Measurements from ENCODE around the gene CLEC18C.
A peak's percentile ranks its signal among the peaks of the same experiment; 100 is the strongest.
"Not testable (repeated sequence)": the region's sequence is repeated elsewhere in the genome, so short reads cannot be mapped to it uniquely, and the experiment has no call there.

The CLEC18C gene

DNA sequence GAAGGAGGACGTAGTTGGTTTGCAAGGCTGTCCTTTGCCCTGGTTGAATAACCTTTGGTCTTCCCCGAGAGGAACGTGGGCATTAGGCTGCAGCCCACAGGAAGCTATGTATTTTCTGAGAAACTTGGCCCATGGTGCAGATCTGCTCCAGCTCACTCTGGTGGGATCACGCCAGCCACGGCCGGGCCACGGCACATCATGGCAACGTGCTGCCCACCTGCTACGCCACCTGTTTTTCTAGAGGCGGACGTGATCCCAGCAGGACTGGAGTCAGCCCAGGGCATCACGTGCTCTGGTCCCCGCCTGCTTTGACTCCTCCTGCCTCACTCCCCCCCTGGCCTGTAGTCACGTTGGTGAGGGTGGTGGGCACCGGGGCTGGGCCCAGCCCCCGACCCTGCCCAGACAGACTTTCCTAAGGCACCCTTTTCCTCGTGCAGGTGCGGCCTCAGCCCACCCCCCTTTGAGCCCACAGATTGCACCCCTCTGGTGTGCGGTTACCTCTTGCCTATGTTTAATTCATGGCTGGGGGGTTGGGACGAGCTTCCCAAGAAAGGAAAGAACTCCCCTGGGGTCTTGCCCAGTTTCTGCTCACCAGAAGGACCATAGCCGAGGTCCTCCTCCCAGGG, at the start of gene CLEC18C:
Gene CLEC18C (plus strand): TSS at position 576 of the 626 bp plus-strand sequence. CDS start 492 bp downstream, outside the sequence.
- DNase-seq, result not testable (repeated sequence)

DNA sequence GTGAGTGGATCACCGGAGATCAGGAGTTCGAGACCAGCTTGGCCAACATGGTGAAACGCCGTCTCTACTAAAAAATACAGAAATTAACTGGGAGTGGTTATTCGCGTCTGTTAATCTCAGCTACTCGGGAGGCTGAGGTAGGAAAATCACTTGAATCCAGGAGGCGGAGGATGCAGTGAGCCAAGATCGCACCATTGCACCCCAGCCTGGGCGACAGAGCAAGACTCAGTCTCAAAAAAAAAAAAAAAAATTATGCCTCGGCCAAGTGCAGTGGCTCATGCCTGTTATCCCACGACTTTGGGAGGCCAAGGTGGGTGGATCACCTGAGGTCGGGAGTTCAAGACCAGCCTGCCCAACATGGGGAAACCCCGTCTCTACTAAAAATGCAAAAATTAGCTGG, 49.8 kb upstream of the CLEC18C start:
- DNase-seq, result not testable (repeated sequence)

DNA sequence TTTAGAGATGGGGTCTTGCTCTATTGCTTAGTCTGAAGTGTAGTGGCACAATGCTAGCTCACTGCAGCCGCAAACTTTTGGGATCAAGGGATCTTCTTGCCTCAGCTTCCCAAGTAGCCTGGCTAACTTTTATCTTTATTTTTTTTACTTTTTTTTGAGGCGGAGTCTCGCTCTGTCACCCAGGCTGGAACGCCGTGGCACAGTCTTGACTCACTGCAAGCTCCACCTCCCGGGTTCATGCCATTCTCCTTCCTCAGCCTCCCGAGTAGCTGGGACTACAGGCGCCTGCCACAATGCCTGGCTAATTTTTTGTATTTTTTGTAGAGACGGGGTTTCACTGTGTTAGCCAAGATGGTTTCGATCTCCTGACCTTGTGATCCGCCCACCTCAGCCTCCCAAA, 47.4 kb upstream of the CLEC18C start:
- DNase-seq, result not testable (repeated sequence)

- DNase-seq, result not testable (repeated sequence)
Observed at GRCh38 chr16:70127706-70128105, 45.9 kb upstream of the CLEC18C start.

- DNase-seq, result not testable (repeated sequence)
Observed at GRCh38 chr16:70128844-70129243, 44.7 kb upstream of the CLEC18C start.

DNA sequence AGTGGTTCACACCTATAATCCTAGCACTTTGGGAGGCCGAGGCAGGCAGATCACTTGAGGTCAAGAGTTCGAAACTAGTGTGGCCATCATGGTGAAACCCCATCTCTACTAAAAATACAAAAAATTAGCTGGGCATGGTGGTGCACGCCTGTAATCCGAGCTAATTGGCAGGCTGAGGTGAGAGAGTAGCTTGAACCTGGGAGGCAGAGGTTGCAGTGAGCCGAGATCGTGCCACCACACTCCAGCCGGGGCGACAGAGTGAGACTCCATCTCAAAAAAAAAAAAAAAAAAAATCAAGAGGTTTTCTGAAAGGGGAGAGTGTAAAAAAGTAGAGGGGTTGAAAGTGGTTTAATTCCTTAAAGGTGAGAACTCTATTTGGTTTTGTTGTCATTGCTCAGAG, 37.8 kb upstream of the CLEC18C start:
- DNase-seq, result not testable (repeated sequence)

- not testable (repeated sequence) for DNase-seq
Observed at GRCh38 chr16:70136595-70136994, 37.0 kb upstream of the CLEC18C start.

DNA sequence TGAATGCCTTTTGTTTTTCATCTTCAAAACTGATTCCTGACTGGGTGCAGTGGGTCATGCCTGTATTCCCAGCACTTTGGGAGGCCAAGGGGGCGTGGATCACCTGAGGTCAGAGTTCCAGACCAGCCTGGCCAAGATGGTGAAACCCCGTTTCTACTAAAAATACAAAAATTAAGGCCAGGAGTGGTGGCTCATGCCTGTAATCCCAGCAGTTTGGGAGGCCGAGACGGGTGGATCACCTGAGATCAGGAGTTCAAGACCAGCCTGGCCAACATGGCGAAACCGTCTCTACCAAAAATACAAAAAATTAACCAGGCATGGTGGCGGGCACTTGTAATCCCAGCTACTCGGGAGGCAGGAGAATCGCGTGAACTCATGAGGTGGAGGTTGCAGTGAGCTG, 30.8 kb upstream of the CLEC18C start:
- DNase-seq, result not testable (repeated sequence)

- DNase-seq, result not testable (repeated sequence)
Observed at GRCh38 chr16:70143231-70143895, 30.2 kb upstream of the CLEC18C start.

DNA sequence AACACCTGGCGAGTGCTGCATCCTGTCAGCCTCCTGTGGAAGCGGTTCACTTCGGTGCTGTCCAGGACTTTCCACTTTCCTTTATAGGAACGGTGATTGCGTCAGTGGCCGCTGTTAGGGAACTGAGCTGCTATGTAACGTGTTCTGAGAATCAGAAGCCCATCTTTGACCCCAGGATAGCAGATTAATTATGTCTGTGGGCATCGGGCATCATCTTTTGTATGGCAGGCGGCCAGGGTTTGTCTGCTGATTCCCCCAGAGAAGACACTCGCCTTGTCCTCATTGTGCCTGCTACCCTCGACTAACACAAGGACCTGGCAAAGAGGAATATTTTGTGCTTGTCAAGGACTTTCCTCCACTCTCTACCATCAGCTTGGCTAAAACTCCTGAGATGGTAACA, 25.7 kb upstream of the CLEC18C start:
- not testable (repeated sequence) for DNase-seq

- not testable (repeated sequence) for DNase-seq
Observed at GRCh38 chr16:70148453-70148852, 25.1 kb upstream of the CLEC18C start.

DNA sequence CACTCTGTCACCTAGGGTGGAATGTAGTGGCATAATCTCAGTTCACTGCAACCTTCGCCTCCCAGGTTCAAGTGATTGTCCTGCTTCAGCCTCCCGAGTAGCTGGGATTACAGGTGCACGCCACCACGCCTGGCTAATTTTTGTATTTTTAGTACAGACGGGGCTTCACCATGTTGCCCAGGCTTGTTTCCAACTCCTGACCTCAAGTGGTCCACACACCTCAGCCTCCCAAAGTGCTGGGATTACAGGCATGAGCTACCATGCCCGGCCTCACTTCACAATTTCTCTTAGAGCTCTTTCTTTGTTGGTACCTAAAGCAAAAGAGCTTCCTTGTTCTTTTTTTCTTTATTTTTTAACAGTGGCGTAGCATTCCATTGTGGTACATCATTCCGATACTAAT, 24.3 kb upstream of the CLEC18C start:
- not testable (repeated sequence) for DNase-seq

GRCh38 chr16:70151391-70151790, 22.2 kb upstream of the CLEC18C start:
- no peak for DNase-seq

- DNase-seq, result no peak
Observed at GRCh38 chr16:70151941-70152509, 21.6 kb upstream of the CLEC18C start.

- no peak for DNase-seq
Observed at GRCh38 chr16:70152578-70153302, 20.8 kb upstream of the CLEC18C start.

DNA sequence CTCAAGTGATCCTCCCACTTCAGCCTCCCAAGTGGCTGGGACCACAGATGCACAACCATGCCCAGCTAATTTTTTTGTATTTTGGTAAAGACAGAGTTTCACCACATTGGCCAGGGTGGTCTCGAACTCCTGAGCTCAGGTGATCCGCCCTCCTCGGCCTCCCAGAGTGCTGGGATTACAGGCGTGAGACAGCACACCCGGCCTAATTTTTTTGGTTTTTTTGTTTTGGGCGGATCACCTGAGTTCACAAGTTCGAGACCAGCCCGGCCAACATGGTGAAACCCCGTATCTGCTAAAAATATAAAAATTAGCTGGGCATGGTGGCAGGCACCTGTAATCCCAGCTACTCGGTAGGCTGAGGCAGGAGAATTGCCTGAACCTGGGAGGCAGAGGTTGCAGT, 18.9 kb upstream of the CLEC18C start:
- not testable (repeated sequence) for DNase-seq

- DNase-seq, result no peak
Observed at GRCh38 chr16:70156207-70156978, 17.2 kb upstream of the CLEC18C start.

DNA sequence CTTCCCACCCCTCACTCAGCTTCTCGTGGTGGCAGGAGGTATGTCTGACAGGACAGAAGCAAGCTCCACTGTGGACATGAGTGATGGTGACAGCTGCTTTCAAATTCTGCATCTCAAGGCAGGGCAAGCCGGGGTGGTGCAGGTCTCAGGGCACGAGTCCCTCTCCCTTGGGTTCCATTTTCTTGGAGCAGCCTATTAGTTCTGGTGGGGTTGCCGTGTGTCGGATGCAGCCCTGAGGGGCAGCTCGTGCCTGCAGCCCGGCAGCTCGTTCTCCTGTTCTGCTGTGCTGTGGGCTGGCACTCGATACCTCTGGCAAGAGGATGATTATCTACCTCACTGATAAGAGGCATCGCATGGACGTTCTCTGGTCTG, 16.5 kb upstream of the CLEC18C start:
- DNase-seq, result peak; percentile 19

DNA sequence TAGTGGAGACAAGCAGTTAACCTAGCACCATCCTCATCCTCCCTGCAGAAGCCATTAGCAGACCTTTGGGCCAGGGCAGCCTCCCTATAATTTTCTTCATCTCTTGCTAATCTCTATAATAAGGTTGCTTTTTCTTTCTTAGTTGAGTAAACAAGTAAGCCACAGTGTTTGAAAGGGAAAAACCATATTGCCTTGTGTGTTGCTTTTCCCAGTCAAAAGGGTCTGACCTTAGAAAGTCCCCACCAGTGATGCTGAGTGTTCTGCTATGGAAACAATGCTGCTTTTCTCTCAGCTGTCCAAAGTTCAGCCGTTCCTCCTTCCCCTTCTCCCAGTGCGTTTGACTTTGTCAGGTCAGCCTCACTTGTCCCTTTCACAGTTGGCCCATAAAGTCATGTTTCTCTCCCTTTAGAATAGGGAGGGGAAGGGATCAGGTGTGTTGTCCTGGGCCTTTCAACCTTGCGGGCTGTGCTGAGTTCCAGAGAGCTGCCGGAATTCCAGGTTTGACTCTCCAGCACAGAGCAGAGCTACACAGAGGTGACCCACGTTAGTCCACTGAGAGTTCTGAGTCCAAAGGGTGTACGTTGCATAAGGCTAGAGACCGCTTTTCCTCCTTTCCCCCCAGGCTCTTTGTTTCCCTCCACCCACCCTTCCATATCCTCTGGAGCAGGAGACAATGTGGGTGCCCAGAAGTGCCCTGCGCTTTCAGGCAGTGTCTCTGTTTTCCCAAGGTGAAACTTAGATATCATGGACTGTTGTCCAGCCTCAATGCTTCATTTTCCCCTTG, 15.9 kb upstream of the CLEC18C start:
- no peak for DNase-seq

GRCh38 chr16:70158261-70158939, 15.2 kb upstream of the CLEC18C start:
- peak; percentile 20 for DNase-seq
